ENCODE measurements around the gene UBXN6. TPM values are rescaled to one million over a fixed set of nuclear protein-coding genes. Genes with fewer than 3 reads are reported as not detected.

Gene UBXN6
- total and polyA plus RNA-seq, 2 of the 8 experiments (the other 6 are each of a cell fraction or from before 2014, with no cell fraction given), result 28.0 to 43.8 TPM

- TF ChIP-seq ASH2L (IDR thresholded peaks at IDR 0.05; ENCODE audit: low read length) (no peak), SP2 (IDR thresholded peaks at IDR 0.05; ENCODE audit: low read length) (no peak), CEBPB (IDR thresholded peaks at IDR 0.05; ENCODE audit: low read depth, low read length) (no peak), RAD21 (IDR thresholded peaks at IDR 0.05 in 1 of 2, conservative IDR thresholded peaks at IDR 0.05 in 1 of 2; ENCODE audit: low read depth in 2 of 2, low read length in 2 of 2) (no peak), RXRA (IDR thresholded peaks at IDR 0.05; ENCODE audit: insufficient read depth, low read depth, low read length) (no peak), RNF2 (IDR thresholded peaks at IDR 0.05; ENCODE audit: borderline replicate concordance, low read depth, low read length, missing control alignments, poor library complexity, severe bottlenecking) (no peak), FOSL1 (IDR thresholded peaks at IDR 0.05; ENCODE audit: insufficient read depth, low read depth, low read length) (no peak)
- TF ChIP-seq, protein P1, sequence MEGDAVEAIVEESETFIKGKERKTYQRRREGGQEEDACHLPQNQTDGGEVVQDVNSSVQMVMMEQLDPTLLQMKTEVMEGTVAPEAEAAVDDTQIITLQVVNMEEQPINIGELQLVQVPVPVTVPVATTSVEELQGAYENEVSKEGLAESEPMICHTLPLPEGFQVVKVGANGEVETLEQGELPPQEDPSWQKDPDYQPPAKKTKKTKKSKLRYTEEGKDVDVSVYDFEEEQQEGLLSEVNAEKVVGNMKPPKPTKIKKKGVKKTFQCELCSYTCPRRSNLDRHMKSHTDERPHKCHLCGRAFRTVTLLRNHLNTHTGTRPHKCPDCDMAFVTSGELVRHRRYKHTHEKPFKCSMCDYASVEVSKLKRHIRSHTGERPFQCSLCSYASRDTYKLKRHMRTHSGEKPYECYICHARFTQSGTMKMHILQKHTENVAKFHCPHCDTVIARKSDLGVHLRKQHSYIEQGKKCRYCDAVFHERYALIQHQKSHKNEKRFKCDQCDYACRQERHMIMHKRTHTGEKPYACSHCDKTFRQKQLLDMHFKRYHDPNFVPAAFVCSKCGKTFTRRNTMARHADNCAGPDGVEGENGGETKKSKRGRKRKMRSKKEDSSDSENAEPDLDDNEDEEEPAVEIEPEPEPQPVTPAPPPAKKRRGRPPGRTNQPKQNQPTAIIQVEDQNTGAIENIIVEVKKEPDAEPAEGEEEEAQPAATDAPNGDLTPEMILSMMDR (IDR thresholded peaks at IDR 0.05; ENCODE audit: control extremely low read depth in 1 of 3, insufficient read depth in 1 of 3, low read depth in 1 of 3, low read length in 3 of 3), result no peak
- TF ChIP-seq, protein P2, sequence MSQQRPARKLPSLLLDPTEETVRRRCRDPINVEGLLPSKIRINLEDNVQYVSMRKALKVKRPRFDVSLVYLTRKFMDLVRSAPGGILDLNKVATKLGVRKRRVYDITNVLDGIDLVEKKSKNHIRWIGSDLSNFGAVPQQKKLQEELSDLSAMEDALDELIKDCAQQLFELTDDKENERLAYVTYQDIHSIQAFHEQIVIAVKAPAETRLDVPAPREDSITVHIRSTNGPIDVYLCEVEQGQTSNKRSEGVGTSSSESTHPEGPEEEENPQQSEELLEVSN (IDR thresholded peaks at IDR 0.05), result no peak
These were observed 19.6 kb upstream of the UBXN6 start (continued) for GRCh38 chr19:4477034-4477801.
